OCI-LY7 (cell line): ENCODE measurements around the gene MIOX. TPM values are rescaled to one million over a fixed set of nuclear protein-coding genes. Genes with fewer than 3 reads are reported as not detected.

Experiments
- BruUV-seq: library from RNA; stranded (reverse); fragments of 400-500 nt; replicated peaks from 2 replicates; lab custom pipeline; 2021; lab: Mats Ljungman, UMichigan
- CTCF ChIA-PET: fragments of 300-600 bp; sonication (Branson Sonifier 250); formaldehyde crosslinking; loops from one replicate; lab custom pipeline; 2022; ENCODE audit warnings: antibody characterized with exemption; ENCODE audit not compliant: unreplicated experiment; lab: Charles Lee
- POLR2A ChIA-PET: fragments of 300-600 bp; sonication (Branson Sonifier 250); formaldehyde crosslinking; loops from one replicate; lab custom pipeline; 2022; ENCODE audit warnings: antibody characterized with exemption; lab: Charles Lee
- DNase-seq: peaks from one replicate; pipeline ENCODE4 v3.0.0-alpha.2; 2015; ENCODE audit warnings: low spot score
- H2AFZ ChIP-seq: fragments of 200-600 bp; sonication (generic), shearing (Covaris generic); 2 replicates; pipeline ENCODE4 v1.6.1; 2014; ENCODE audit warnings: mild to moderate bottlenecking, antibody characterized with exemption, low read length, moderate library complexity
- H3K27ac ChIP-seq: fragments of 200-600 bp; sonication (generic); 2 replicates; pipeline ENCODE4 v1.5.1; 2014; ENCODE audit warnings: mixed run types, low read depth, mild to moderate bottlenecking, moderate library complexity, low read length, inconsistent platforms; ENCODE audit not compliant: poor library complexity, severe bottlenecking
- H3K36me3 ChIP-seq: fragments of 200-600 bp; sonication (generic); 2 replicates; pipeline ENCODE4 v1.6.1; 2014; ENCODE audit warnings: mild to moderate bottlenecking, antibody characterized with exemption, low read length, moderate library complexity, mixed read lengths; ENCODE audit not compliant: insufficient read depth
- H3K4me1 ChIP-seq: fragments of 200-600 bp; sonication (generic); 2 replicates; pipeline ENCODE4 v1.5.1; 2014; ENCODE audit warnings: mild to moderate bottlenecking, low read length; ENCODE audit not compliant: insufficient read depth, poor library complexity, severe bottlenecking
- H3K4me2 ChIP-seq: fragments of 200-600 bp; sonication (generic); 2 replicates; pipeline ENCODE4 v1.6.1; 2014; ENCODE audit warnings: mild to moderate bottlenecking, low read length
- H3K4me3 ChIP-seq: fragments of 200-600 bp; sonication (generic); 2 replicates; pipeline ENCODE4 v1.5.1; 2014; ENCODE audit warnings: mild to moderate bottlenecking, low read depth, low read length; ENCODE audit not compliant: poor library complexity, severe bottlenecking
- H3K79me2 ChIP-seq: fragments of 200-600 bp; sonication (generic); 2 replicates; pipeline ENCODE4 v1.6.1; 2016; ENCODE audit warnings: low read depth, mild to moderate bottlenecking, low read length, moderate library complexity, mixed read lengths; ENCODE audit not compliant: insufficient read depth
- H3K9me2 ChIP-seq: fragments of 200-600 bp; sonication (generic); 2 replicates; pipeline ENCODE4 v1.6.1; 2016; ENCODE audit warnings: mild to moderate bottlenecking, low read length, mixed read lengths; ENCODE audit not compliant: insufficient read depth
- H3K9me3 ChIP-seq: fragments of 200-600 bp; sonication (generic); 2 replicates; pipeline ENCODE4 v1.6.1; 2014; ENCODE audit warnings: mild to moderate bottlenecking, mixed run types, low read length, mixed read lengths
- H4K20me1 ChIP-seq: fragments of 200-600 bp; sonication (generic); 2 replicates; pipeline ENCODE4 v1.6.1; 2014; ENCODE audit warnings: mild to moderate bottlenecking, antibody characterized with exemption, low read length, moderate library complexity, mixed read lengths; ENCODE audit not compliant: insufficient read depth
- EZH2phosphoT487 ChIP-seq: fragments of 200-600 bp; sonication (generic); IDR thresholded peaks from 2 replicates; pipeline ENCODE4 v1.6.1; 2018; ENCODE audit warnings: low read depth, borderline replicate concordance, mild to moderate bottlenecking, mixed run types, antibody characterized with exemption, low read length, moderate library complexity, mixed read lengths
- intact Hi-C: fragments of 100-400 bp; cut with micrococcal nuclease; formaldehyde crosslinking; loops from one replicate; pipeline ENCODE4 v1.10.0; 2022; ENCODE audit not compliant: unreplicated experiment
- total RNA-seq, 2 experiments: library from RNA; depleted of rRNA in 1 of 2; stranded (reverse); fragments of >200 nt in 1 of 2; shearing (Covaris generic) in 1 of 2; gene quantifications; 2 replicates each; pipeline ENCODE4 v1.2.3, GENCODE V29; 2014 to 2022
- TF ChIP-seq, protein P1 (sequence below): fragments of 200-600 bp; sonication (generic); conservative IDR thresholded peaks from 2 replicates; pipeline ENCODE4 v1.5.1; 2014; ENCODE audit warnings: mild to moderate bottlenecking, antibody characterized with exemption, low read length, moderate library complexity, mixed read lengths

Gene MIOX
- total RNA-seq, 2 experiments from 2014 or later: 0.53 TPM; not detected in 1

DNA sequence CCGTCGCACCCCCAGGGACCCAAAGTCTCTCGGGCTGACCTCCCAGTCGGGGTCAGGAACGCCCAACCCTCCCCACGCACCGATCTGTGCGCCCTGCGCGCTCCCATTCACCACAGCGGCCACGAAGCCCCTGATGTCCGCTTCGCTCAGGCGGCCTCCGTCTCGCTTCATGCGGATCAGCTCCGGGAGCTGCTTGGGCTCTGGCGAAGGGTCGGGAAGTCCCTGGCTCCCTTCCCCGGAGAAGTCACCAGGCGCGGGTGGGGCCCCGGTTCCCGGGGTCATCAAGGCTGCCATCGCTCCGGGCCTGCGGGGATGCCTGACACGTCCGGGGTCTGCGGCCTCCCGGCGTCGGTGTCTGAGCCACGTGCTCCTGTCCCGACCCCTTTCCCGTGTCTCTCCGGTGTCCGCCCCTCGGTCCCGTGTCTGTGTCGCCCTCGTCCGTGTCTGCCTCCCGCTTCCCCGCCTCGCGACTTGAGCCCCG is 42.8 kb downstream of the MIOX start:
- H3K4me3 ChIP-seq: peak overlapping the region; percentile 71
- H3K9me3 ChIP-seq: no peaks in the 10 kb centered on the region
- DNase-seq: no peak
- peak overlapping the region; percentile 92 for H3K4me2 ChIP-seq
- H4K20me1 ChIP-seq: no peaks in the 10 kb centered on the region
- intact Hi-C loops: loop anchor here (5.0 kb wide), 1 partner anchor 287 kb away; no protein-coding TSS in a partner anchor
- H3K79me2 ChIP-seq: peaks cover 1% of the 10 kb centered on the region; the same call in 1 of the 2 replicates
- no peaks in the 10 kb centered on the region for H3K9me2 ChIP-seq
- BruUV-seq: no TSS peak
- no peak overlapping the region for H3K27ac ChIP-seq
- H3K4me1 ChIP-seq: peaks cover 58% of the 10 kb centered on the region
- no peak for TF ChIP-seq EZH2phosphoT487
- TF ChIP-seq, protein P1, sequence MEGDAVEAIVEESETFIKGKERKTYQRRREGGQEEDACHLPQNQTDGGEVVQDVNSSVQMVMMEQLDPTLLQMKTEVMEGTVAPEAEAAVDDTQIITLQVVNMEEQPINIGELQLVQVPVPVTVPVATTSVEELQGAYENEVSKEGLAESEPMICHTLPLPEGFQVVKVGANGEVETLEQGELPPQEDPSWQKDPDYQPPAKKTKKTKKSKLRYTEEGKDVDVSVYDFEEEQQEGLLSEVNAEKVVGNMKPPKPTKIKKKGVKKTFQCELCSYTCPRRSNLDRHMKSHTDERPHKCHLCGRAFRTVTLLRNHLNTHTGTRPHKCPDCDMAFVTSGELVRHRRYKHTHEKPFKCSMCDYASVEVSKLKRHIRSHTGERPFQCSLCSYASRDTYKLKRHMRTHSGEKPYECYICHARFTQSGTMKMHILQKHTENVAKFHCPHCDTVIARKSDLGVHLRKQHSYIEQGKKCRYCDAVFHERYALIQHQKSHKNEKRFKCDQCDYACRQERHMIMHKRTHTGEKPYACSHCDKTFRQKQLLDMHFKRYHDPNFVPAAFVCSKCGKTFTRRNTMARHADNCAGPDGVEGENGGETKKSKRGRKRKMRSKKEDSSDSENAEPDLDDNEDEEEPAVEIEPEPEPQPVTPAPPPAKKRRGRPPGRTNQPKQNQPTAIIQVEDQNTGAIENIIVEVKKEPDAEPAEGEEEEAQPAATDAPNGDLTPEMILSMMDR: no peak
- H2AFZ ChIP-seq: no peak overlapping the region
- CTCF ChIA-PET: interaction anchor here (1.1 kb wide), 1 partner anchor 11 kb away, joined by 3 read pairs; no protein-coding TSS in a partner anchor
- POLR2A ChIA-PET: no interaction called here
- H3K36me3 ChIP-seq: peaks cover 6% of the 10 kb centered on the region

DNA sequence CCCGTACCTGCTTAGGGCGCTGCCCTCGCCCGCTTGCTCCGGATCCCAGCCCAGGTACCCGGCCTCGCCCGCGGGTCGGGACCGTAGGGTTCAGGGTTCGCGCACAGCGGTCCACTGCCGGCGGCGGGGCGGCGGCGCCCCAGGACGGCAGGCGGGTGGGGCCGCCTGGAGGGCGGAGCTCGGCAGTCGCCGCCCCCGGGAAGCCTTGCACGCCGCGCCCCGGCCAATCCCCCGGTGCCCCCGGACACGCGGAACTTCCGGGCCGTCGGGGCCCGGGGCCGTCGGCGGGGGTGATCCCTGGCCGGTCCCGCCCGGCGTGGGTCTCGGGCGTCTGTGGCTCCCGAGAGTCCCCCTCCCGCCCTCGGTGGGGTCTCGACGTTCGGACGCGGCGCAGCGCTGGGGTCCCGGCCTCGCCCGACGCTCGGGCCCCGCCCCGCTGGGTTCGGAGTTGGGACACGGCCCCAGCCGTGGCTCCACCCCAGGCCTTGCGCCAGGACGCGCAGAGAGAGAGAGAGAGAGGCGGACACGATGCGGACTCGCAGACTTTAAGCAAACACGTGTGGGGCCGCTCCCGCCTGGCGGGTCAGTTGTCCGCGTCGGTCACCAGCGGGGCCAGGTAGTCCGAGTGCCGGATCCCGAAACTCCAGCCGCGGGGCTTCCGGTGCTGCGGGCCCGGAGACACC is 43.4 kb downstream of the MIOX start, which contains the start of gene TYMP:
TYMP (minus strand) TSS at position 116 of the 683 bp plus-strand sequence. CDS start 303 bp downstream, outside the sequence.
- CTCF ChIA-PET: interaction anchor here (1.1 kb wide), 1 partner anchor 10 kb away, joined by 3 read pairs; no protein-coding TSS in a partner anchor
- intact Hi-C loops: loop anchor here (2.0 to 5.0 kb wide), 2 partner anchors 53 to 288 kb away; partner anchors contain the start of gene CHKB
- Histone ChIP-seq H3K36me3 (peaks cover under 1% of the 10 kb centered on the region; the same call in 1 of the 2 replicates), H3K4me1 (peaks cover 58% of the 10 kb centered on the region), H3K9me2 (no peaks in the 10 kb centered on the region), H2AFZ (peak within 1 kb of the TSS; percentile 7; the same call in 1 of the 2 replicates), H4K20me1 (no peaks in the 10 kb centered on the region), H3K79me2 (no peaks in the 10 kb centered on the region), H3K27ac (peak within 1 kb of the TSS; percentile 53), H3K4me3 (peak within 1 kb of the TSS; percentile 71), H3K4me2 (peak within 1 kb of the TSS; percentile 92), H3K9me3 (no peaks in the 10 kb centered on the region)
- POLR2A ChIA-PET: no interaction called here
- BruUV-seq: no TSS peak
- peak; percentile 78 for DNase-seq
- no peak for TF ChIP-seq EZH2phosphoT487
- TF ChIP-seq, protein P1: no peak
